ENCODE data around the gene CCR4.
"Not testable (repeated sequence)": the region's sequence is repeated elsewhere in the genome, so short reads cannot be mapped to it uniquely, and the experiment has no call there.

CCR4 gene

GRCh38 chr3:32984918-32985317, 33.5 kb downstream of the CCR4 start:
- not testable (repeated sequence) for DNase-seq

DNA sequence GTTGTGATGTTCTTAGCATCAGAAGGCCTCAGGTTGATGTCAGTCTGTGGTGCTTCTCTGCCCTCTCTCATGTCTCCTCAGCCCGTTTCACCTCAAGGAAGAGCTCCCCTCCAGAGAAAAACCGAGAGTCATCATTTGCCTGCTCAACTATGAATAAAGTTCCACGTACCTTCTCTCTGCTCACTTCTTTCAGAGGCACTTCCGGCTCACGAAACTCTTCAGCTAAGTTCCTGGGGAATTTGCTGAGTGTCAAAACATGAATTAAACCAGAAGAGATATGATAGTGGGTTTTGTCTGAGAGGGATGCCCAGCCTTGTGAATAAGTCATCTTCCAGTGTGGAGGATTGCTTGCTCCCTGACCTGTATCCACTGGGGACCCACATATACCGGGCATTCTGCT, 37.7 kb downstream of the CCR4 start:
- no peak for DNase-seq

GRCh38 chr3:32990116-32990515, 38.7 kb downstream of the CCR4 start:
- no peak for DNase-seq

- no peak for DNase-seq
Measured at GRCh38 chr3:32991781-32992180, 40.3 kb downstream of the CCR4 start.

DNA sequence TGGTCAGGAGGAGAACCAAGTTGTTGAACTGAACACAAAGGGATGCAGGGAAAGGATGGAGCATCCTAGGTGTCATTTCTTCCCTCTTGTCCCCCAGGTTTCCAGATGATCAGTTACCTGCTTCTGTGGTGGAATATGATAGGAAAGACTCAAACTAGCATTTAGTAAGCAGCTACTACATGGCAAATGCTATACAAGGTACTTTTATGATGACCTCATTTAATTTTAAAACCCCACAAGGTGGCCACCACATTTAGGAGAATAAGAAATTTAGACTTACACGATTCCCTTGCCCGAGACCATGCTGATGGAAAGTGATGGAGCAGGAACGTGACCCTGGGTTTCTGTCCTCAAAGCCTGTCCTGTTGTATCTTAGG, 40.9 kb downstream of the CCR4 start:
- no peak for DNase-seq

DNA sequence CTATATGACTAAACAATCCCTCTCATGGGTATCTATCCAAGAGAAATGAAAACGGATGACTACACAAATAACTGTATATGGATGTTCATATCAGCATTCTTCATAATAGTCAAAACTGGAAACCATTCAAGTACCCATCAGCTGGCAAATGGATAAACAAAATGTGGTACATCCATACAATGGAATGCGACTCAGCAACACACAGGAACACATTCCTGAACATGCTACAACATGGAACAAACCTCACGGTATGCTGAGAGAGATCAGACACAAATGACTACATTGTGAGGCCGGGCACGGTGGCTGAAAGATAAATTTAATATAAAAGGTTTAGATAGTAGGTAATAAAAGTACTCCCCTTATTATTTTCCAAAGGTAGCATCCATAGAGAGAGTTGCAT, 42.6 kb downstream of the CCR4 start:
- DNase-seq, result no peak

GRCh38 chr3:32995098-32995497, 43.7 kb downstream of the CCR4 start:
- no peak for DNase-seq

DNA sequence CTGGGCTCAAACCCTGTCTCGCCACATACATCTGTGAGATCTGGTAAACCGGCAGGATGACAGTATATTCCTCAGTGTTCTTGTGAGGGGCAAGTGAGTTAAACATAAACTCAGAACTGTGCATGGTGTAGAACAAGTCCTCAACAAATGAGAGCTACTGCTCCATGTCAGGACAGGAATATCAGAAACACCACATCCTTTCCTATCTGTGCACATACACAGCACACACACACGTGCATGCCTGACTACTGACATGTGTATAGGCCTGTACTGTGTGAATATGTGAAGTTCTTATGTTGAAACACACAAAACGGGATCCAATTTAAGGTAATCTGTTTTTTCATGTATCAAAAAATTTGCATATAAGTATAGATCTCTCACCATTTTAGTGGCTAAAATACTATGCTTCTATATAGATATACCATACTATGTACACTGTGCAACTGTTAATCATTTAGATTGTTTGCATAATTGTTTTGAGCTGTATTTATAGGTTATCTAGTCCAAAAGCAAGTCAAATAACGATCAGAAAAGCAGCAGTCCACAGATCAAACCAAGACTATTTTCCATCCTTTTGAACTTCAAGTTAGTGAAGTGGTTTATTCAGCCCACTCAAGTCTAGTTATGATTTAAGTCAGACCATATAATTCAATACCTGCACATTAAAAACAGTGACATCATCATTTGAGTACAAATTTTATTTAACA, 44.8 kb downstream of the CCR4 start:
- DNase-seq, result no peak

DNA sequence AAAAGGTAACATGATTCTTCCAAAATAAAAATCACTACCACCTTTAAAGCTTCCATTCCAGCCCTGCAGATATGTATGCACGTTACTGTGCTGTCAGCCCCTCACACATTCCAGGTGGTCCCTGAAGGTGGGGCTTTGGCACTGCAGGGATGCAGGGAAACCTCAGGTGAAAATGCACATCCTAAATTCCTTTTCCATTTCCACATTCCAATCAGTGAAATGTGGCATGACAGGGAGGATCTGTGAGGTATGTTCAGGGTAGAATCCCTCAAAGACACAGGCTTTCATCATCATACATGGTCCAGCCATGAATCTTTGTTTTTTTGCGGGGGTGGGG, 45.3 kb downstream of the CCR4 start:
- DNase-seq, result no peak

- no peak for DNase-seq
Measured at GRCh38 chr3:32998631-32999451, 47.4 kb downstream of the CCR4 start.

- DNase-seq, result no peak
Measured at GRCh38 chr3:33000691-33001385, 49.4 kb downstream of the CCR4 start.

- no peak for DNase-seq
Measured at GRCh38 chr3:33001889-33002288, 50.4 kb downstream of the CCR4 start.

DNA sequence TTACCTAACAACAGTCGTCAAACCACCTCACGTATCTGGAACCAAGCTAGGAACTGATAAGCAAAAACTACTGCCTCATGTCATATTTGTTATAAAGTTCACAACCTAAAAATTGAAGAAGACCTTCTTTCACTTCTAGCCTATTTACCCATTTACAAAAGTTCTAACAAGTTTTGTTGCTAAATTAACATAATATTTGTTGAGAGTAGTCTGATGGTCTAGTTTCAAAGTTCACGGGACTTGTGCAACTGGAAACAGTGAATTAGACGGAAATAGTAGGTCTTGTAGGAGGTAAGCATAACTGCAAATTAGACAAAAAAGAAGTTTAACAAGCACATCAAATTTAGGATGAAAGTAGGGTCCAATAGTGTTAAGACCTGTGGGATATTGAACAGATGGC, 51.9 kb downstream of the CCR4 start:
- no peak for DNase-seq

- DNase-seq, result no peak
Measured at GRCh38 chr3:33004205-33004604, 52.8 kb downstream of the CCR4 start.

DNA sequence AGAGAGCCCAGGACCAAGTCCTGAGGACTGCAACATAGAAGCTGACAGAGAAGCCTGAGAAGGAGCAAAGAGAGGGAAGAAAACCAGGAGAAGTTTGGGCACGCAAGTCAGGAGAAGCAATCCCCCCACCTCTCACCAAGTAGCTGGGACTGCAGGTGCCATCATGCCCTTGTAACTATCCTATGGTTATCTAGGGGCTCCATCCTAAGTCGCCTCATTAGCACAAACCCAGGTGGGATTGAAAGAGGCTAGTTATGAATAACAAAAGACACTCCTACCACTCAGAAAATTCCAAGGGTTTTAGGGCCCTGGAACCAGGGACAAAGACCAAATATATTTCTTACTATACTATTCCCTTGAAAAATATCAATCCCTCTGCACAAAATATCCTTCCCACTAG, 53.5 kb downstream of the CCR4 start:
- DNase-seq, result no peak
